GM19239 (cell line): ENCODE measurements around the gene GPR156.

Experiments
- DNase-seq: peaks from one replicate; pipeline ENCODE4 v3.0.0; 2011; ENCODE audit warnings: low spot score; ENCODE audit not compliant: insufficient read length
- FAIRE-seq: peaks from 2 replicates; lab custom pipeline; 2011; peaks lifted over from hg19 to GRCh38; lab: Jason Lieb, UNC

GPR156 gene

DNA sequence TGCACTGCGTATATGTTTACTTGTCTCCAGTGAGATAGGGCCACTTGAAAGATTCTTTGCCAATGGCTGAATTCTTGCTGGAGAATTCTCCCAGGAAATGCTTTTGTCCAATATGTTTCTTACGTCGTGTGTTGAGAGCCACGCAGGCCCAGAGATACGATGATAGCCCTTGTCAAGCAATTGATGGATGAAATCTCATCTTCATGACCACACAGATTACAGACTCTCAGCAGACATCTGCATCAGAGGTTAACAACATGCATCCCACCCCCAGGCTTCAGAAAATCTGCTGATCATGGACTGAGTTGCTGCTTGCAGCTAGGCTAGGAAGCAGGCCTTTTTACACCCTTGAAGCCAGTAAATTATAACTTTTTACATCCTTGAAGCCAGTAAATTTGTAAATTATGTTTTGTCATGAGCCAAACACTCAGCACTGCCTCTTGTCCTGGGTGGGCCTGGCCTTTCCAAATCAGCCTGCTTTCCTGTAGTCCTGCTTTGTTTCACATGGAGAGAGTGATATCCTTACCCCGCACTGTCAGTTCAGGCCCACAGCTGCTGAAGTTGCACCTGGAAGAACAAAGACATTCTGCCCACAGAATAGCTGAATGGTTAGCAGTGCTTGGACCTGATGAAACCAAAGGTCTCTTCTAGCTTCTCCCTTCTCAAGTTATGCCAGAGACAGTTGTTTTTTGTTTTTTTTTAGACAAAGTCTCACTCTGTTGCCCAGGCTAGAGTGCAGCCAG lies 84.4 kb downstream of the GPR156 start:
- no peak for DNase-seq
- FAIRE-seq: no peak

- FAIRE-seq (no peak), DNase-seq (no peak)
Measured at GRCh38 chr3:120198305-120198878, 86.6 kb downstream of the GPR156 start.

DNA sequence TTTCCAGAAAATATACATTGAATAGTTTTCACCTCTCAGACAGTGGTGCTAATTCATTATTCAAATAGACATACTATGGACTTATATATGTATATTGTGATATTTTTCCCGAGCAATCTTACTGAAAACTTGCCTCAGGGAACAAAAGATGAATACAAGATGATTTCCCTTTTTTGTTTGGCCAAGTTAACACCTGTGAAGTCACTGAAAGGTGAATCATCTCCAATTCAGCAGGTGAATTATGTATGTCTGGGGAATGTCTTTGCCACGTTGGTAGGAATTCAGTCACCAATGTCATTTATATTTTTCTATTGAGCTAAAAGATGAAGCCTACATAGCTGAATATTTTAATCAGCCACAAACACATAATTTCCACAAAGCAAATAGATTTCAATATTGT lies 88.2 kb downstream of the GPR156 start:
- no peak for DNase-seq
- FAIRE-seq: no peak

DNA sequence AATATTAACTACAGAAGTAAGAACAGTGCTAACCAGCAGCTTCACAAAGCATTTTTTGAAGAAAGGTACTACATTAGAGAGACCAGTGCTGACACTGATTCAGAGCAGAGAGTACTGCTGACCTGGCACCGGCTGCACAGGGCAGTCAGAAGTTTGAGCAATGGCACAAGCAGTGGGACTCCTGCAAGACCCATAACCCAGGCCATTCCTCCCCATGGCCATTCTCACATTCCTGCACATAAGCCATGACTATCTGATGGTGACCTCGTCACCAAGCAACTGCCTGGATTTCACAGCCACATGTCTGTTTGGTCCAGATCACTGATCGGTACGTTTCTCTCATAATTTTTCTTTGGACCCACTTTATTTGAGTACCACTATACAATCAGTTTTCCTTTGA lies 88.7 kb downstream of the GPR156 start:
- FAIRE-seq (no peak), DNase-seq (no peak)

DNA sequence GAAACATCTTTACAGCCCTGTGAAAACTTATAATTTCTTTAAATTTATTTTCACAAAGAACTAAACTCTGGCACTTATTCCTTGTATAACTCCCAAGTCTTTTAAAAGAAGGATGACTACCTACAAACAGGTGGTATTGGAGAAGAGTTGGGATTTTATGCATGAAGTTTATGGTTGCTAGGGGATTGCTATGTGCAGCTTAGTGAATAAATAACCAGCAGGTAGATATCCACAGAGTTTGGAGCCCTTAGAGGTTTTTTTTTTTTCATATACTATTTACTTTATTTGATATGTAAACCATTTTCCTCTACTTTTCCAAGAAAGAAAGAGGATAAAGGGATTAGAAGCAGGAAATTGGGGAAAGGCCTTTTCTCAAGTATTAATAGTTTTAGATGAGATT lies 91.5 kb downstream of the GPR156 start:
- FAIRE-seq: no peak

GRCh38 chr3:120192579-120192978 lies 92.4 kb downstream of the GPR156 start:
- no peak for DNase-seq
- FAIRE-seq: no peak

More for the DNA sequence above, 91.5 kb downstream of the GPR156 start:
- no peak for DNase-seq

DNA sequence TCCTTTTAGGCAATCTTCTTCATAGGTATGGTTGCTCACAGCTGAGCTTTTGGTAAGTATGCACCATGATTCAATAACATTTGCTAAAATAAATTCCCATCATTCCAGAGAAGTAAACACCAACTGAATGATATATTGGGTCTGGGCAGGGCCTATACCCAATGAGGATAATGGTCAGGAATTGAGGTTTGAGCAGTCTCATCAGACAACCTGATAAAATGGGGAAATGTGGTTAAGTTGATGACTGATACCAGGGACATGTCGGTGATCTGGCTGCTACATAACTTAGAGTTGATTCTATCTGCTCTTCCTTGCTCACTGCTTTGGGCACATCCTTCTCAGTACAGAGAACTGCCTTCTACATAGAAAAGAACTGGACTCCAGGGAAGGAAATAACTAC lies 92.9 kb downstream of the GPR156 start:
- FAIRE-seq (no peak), DNase-seq (no peak)

DNA sequence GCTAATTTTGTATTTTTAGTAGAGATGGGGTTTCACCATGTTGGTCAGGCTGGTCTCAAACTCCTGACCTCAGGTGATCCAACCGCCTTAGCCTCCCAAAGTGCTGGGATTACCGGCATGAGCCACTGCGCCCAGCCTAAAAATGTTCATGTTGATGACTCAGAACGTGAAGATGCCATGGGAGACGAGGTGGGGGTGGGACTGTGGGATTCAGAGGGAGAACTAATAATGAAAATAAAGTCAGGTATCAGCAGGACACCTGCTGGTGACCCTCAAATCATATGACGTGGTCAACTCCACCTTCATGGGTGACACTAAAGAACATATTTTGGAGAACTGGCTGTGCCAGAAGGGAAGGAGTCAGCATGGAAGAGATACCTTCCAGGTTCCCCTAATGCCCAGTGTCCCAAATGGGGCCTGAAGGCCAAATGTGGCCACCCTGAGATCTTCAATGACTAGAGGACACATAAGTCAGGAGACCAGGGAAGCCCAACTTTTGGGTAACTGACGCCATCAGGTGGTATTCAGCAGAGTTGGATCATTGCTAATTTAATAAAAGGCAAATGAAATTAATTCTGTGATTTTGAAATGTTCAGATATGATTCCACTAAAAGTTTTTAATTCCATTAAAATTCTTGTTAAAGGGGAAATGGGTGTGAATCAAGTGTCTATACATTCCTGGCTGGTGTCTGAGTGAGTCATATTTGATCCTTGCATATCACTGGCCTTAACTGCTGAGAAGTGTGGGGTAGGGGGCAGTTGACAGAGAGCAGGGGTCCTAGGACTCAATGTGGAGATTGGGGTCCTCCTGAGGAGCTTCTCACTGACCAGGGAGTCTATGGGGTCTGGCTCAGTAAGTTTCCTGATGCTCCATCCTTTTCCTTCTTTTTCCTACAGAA lies 102.2 kb downstream of the GPR156 start:
- DNase-seq: no peak
- no peak for FAIRE-seq

GRCh38 chr3:120181632-120182031 lies 103.4 kb downstream of the GPR156 start:
- DNase-seq: no peak
- FAIRE-seq: no peak

DNA sequence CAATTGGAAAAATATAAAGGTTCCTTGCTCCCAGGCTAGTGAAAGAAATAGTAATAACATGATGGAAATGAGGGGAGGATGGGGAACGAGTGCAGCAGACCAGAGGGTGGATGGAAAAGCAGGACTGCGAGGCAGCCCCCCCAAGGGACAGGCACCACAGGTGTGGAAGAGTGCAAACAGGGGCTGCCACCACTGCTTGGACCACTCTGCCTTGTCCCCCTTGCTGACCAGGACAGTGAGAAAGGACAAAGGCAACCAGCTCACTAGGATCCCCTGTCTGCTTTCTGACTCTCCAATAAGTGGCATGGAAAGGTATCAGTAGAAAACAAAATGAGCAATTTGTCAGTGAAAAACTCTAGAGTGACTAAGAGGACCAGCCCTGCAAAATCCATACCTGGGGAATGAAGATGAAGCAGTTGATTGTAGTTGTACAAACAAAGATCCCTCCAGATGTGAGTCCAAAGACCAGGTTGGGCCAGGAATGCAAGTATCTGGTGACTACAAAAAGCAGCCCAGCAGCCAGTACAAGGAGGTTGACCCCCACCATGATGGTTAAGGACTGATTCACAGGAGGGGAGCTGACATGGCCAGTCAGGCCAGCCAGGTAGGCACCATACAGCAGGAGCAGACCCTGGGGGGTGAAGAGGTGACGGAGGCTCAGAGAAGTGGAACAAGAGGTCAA lies 104.2 kb downstream of the GPR156 start:
- FAIRE-seq: no peak
- DNase-seq: no peak

GRCh38 chr3:120177707-120178306 lies 107.2 kb downstream of the GPR156 start:
- DNase-seq (no peak), FAIRE-seq (no peak)

DNA sequence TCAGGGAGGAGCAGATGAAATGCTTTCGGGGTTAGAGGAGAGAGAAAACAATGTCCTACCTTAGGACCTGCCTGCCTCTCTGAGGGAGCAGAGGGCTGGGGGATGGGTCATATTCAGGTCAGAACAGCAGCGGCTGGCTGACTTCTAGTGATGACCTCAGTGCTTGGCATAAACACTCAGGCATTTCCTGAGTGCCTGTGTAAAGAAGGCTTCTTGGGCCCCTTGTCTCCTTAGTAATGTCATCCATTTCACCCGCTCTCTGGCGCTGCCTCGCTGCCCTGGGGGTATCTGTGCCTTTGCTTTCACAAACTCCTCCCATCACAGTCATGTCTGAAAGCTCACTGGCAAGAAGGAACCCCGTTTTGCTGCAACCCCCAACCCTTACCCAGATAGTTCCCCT lies 107.9 kb downstream of the GPR156 start:
- DNase-seq (no peak), FAIRE-seq (no peak)

DNA sequence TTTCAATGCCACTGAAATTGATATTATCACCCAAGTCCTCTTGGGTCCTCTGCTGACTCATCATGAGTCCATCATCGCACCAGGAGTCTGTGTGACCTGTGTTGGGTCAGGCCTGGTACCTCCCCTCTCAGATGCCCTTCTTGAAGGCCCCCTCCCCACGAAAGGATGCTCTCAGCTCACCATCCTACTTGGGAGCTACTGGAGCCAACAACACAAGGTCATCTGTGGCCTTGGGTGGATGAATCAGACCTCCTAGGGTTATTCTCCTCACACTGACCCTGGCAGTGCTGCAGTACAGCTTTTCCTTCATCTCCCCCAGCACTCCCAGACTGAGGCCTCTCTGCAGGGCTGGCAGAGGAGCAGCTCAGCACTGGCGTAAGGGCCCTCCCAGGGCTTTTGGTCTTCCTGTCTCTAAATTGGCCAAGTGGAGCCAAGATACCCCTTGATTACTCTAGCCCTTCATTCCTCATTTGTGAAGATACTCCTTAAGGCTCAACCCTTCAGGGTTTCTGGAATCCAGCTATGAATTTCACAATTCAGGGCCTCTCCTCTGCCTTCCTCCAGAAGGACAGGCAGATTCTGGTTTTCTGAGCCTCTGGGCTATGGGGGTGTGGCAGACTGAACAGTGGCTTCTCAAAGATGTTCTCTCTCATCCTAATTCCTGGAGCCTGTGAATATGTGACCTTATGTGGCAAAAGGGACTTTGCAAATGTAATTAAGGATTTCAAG lies 110.0 kb downstream of the GPR156 start:
- DNase-seq (no peak), FAIRE-seq (no peak)

GRCh38 chr3:120173056-120173675 lies 111.9 kb downstream of the GPR156 start:
- FAIRE-seq: no peak

DNA sequence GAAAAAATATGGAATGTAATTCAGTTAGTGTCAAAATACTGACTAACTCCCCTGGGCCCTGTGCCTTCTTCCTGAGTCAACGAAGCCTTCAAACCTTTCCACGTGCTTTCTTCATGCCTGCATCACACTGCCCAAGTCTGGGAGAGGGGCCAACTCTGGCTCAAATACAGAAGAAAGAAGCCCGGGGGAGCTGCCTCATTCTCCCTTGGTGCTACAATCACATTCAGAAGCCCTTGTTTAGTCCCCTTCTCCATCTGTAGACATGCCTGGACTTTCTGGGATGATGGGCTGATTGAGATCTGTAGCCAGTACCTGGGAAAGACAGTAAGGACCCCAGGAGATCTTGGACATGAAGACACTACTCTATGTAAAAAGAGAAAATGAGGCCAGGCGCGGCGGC lies 113.0 kb downstream of the GPR156 start:
- FAIRE-seq (no peak), DNase-seq (no peak)

More at GRCh38 chr3:120173056-120173675, 111.9 kb downstream of the GPR156 start:
- DNase-seq: no peak

DNA sequence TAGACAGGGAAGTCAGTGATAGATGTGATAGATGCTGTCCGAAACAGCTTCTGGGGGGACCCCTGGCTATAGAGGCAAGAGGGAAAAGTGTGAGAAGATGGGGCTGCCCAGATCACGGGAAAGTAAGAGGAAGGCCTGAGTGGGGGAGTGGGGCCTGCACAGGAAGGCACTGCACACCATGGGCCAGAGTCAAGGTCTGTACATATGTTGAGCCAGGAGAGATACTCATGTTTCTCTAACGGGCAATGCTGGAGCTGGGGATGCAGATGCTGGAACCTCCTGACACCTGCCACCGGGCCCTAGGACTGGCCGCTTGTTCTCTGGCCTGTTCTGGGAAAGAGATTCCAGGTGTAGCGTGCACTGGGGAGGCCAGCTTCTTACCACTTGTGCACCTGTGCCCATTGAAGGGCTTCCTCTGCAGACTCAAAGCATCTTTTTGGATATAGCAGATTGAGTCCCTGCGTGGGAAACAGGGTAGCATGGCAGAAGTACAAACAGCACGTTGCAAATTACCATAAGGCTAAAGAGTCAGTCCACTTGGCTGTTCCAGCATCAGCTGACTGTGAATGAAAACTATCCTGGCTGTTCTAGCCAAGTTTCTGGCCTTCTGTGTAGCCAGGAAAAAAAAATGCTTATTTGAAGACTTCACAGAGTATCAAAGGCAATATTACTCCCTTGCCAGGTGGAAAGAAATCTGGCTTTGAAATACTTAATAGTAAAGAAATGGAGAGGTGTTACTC lies 113.7 kb downstream of the GPR156 start:
- no peak for FAIRE-seq
- DNase-seq: no peak

- FAIRE-seq (no peak), DNase-seq (no peak)
Measured at GRCh38 chr3:120170223-120170622, 114.8 kb downstream of the GPR156 start.

- FAIRE-seq (no peak), DNase-seq (no peak)
Measured at GRCh38 chr3:120169407-120169806, 115.6 kb downstream of the GPR156 start.
